NCI-H82 (cell line): ENCODE data around the gene CCDC63.

ENCODE experiments used
- DNase-seq: peaks from one replicate; lab custom pipeline; 2025; lab: John Stamatoyannopoulos, UW

CCDC63 gene

DNA sequence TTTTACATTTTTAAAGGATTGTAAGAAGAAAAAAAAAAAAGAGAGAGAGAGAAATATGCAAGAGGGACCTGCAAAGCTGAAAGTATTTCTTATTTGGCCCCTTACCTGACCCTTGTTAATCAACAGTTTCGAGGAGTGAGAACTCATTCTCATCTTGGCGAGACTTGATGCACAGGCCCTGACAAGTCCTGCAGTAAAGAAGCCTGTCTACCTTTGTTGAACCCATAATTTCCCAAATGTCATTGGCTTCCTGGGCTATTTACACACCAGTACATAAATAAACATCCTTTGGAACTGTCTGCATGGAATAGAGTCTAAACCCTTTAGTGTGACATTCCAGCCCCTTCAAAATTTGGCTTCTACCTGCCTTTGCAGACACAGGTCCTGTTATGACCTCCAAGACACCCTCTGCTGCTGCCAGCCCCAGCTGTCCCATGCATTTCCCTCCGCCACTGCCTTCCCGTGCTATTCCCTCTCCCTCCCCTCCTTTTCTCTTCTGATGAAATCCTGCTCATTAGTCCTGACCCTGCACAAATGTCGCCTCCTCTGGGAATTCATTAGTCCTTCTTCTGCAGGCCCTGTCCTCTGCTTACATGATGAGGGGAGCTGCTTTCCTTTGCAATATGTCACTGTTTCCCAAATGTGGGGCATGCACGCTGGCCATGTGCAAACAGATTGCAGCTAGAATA, 38.5 kb downstream of the CCDC63 start:
- DNase-seq = peak; percentile 75

DNA sequence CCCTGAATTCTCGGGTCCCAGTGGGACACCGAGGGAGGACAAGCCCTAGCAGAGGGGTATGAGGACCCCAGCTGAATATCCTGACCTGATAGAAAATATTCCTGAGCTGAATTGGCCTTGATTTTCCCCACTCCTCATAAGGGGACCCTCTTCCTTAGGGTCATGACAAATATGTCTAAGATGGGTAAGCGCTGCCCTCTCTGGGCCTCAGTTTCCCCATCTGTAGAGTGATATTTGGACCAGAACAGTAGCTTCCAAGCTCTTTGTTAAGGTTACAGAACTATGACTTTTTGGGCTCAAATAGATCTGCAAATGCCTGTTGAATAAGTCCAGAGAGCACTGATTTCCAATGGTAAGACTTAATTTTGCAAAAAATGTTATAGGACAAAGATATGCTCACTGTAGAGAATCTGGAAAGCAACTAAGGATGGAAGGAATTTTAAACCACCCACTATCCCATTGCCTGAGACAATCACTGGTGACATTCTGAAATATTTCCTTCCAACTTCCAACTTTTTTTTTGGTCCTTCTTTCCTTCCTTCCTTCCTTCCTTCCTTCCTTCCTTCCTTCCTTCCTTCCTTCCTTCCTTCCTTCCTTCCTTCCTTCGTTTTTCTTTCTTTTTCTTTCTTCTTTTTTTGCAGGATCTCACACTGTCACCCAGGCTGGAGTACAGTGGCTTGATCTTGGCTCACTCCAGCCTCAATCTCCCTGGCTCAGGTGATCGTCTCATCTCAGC, 41.6 kb downstream of the CCDC63 start:
- DNase-seq = no peak

DNA sequence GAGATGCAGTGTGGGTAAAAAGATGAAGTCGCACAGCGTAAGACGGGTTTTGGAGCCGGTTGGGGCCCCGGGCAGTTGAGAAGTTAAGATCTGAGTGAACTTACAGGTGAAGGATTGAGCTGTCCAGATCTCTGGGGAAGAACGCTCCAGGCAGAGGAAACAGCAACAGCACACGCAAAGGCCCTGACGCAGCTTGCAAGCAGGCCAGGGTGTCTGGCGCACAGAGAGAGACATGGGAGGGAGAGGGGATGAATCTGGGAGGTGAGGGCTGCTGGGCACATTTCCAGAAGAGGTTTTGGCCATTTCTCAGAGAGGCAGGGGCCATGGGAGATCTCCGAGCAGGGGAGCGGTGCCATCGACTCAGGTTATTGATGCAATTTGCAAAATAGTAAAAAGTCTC, 42.6 kb downstream of the CCDC63 start:
- DNase-seq = no peak

DNA sequence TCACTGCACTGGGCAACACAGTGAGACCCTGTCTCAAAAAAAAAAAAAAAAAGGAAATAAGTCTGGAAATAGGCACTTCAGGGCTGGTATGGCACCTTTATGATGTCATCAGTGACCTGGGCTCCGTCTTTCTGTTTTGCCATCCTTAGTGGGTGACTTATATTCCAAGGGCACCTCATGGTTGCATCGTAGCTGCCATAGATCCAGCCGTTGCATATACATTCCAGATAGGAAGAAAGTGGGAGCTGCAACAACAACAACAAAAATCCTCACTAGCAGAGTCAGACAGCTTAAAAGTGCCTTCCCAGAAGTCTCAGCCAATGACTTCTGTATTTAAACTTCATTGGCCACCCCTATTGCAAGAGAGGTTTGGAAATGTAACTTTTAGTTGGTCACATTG, 47.2 kb downstream of the CCDC63 start:
- no peak for DNase-seq

DNA sequence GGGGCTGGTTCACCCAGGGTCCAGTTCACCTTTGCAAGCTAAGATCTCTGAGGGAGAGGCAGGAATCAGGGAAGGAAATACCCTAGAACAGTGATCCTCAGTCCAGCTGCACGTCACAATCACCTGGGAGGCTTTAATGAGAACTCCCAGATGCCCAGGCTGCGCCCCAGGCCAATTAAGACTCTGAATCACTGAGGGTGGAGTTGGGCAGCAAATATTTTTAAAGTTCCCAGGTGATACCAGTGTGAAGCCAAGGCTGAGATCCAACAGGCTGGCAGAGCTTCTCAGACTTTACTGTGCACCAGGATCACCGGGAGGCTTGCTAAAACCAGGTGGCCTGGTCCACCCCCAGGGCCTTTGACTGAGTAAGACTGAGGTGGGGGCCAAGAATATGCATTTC, 49.8 kb downstream of the CCDC63 start:
- no peak for DNase-seq

DNA sequence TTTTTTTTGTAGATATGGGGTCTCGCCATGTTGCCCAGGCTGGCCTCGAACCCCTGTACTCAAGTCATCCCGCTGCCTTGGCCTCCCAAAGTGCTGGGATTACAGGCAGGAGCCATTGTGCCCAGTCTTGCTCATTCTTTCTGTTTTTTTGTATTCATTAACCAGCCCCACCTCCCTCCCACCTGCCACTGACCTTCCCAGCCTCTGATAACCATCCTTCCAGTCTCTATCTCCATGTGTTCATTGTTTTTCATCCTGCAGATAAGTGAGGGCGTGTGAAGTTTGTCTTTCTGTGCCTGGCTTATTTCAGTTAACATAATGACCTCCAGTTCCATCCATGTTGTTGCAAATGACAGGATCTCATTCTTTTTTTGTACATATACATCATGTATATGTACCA, 54.6 kb downstream of the CCDC63 start:
- no peak for DNase-seq

DNA sequence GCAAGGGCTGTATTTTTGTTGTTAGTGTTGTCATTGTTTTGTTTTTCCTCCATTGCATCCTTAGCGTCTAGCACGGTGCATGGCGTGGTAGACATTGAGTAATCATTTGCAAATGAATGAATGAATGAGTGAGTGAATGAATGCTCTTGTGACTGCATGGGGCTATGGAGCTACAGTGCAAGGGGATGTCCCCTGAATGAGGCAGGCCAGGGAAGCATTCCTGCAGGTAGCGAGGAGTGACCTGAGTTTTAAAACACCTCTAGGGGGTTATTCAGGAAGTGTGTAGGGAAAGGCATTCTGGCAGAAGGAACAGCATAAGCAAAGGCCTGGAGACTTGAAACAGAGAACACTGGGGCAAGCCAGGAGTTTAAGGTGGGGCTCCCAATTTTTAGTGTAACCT, 56.7 kb downstream of the CCDC63 start:
- DNase-seq = no peak

DNA sequence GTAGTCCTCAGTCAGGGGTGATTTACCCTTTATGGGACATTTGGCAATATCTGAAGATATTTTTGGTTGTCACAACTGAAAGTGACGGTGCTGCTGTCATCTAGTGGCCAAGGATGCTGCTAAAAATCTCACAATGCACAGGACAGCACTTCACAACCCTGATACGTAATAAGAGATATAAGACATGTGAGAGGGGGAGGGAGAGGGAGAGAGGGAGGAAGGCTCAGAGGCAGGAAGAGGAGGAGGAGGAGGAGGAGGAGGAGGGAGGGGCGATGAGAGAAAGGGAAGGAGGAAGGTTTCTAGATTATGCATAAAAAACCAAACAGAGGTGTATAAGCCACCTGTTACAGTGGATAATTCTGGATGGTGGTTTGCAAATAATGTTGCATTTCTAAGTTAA, 59.3 kb downstream of the CCDC63 start:
- no peak for DNase-seq

DNA sequence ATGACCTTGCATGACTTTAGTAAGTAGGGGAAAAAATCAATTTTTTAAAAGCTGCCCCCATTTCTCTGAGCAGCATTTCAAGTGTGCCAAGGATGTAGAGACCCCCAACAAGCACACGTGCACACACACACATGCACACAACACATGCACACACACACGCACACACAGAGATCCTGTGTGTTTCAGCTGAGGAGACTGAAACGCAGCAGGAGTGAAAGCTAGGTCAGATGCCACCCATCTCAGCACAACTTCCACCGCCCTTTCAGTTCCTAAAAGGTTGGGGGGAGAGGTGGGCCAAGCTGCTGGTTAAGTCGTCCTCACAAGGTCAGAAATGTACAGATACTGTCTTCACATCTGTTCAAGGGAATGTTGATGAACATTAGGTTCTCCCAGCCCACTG, 59.7 kb downstream of the CCDC63 start:
- DNase-seq = no peak

DNA sequence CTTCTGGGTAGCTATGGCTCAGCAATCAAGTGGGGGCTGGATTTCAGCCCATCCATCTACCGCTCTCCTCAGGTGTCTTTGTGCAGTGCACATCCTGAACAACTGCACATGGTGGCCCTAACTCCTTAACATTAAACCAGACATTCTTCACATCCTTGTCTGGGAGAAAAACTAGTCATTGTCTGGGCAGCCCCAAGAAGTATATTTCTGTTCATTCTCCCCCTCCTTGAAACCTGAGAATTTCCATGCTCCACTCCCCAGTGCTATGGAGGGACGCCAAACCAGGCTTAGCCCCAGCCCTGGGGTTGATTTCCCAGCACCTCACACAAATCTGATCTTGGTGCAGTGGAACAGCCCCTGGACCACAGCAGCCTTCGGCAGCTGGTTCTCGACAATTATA, 60.2 kb downstream of the CCDC63 start:
- no peak for DNase-seq

DNA sequence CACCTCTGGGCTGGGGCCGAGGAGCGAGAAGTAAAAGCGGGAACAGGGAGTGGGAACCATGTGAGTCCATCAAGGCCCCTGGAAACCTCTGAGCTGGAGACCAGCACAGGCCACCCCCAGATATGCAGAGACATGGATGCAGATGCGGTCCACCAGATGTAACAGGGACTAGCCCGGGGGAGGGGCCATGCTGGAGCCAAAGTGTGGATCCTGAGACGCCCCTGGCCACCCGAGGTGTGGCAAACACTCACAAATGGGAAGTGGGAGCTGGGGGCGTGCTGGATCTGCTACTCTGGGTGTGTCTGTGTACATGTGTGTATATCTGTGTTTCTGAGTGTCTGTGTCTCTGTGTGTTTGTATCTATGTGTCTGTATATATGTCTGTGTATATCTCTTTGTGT, 60.8 kb downstream of the CCDC63 start:
- DNase-seq = no peak

DNA sequence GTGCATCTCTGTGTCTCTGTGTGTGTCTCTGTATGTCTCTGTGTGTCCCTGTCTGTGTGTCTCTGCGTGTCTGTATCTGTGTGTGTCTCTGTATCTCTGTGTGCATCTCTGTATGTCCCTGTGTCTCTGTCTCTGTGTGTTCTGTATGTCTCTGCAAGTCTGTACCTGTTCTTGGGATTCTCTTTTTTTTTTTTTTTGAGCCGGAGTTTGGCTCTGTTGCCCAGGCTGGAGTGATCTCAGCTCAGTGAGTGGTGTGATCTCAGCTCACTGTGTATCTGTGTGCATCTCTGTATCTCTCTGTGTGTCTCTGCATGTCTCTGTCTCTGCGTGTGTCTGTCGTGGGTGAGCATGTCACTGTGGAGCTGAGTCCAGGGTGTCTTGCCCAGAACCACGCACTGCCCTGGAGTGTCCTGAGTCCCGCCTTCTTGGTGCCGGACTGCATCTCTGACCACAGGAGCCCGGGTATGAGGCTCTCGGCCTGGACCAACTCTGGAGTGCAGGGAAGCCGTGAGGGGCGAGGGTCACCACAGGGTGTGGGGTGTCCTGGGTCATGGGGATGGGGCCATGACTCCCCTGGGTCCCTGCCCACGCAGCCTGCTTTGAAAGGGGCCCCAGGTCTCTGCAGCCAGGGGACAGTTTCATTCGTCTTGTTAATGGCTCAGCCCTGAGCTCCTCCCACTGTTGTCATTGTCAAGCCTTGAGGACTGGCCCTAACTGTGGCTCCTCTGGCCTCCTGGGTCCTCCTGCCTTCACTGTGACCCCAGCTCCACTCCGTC, 61.8 kb downstream of the CCDC63 start:
- DNase-seq = no peak

DNA sequence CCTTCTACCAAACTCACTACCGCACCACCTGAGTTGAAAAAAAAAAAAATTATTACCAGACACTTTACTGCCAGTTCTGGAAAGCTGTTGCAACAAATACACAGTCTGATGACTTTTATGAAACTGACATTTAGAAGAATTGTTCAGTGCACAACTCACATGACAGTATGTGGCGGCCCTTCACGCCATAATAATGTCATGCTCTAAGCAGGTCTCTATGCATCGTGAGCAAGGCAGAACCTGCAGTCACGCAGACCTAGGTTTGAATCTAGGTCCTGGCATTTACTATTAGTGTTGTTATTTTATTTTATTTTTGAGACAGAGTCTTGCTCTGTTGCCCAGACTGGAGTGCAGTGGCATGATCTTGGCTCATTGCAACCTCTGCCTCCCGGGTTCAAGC, 65.5 kb downstream of the CCDC63 start:
- no peak for DNase-seq

DNA sequence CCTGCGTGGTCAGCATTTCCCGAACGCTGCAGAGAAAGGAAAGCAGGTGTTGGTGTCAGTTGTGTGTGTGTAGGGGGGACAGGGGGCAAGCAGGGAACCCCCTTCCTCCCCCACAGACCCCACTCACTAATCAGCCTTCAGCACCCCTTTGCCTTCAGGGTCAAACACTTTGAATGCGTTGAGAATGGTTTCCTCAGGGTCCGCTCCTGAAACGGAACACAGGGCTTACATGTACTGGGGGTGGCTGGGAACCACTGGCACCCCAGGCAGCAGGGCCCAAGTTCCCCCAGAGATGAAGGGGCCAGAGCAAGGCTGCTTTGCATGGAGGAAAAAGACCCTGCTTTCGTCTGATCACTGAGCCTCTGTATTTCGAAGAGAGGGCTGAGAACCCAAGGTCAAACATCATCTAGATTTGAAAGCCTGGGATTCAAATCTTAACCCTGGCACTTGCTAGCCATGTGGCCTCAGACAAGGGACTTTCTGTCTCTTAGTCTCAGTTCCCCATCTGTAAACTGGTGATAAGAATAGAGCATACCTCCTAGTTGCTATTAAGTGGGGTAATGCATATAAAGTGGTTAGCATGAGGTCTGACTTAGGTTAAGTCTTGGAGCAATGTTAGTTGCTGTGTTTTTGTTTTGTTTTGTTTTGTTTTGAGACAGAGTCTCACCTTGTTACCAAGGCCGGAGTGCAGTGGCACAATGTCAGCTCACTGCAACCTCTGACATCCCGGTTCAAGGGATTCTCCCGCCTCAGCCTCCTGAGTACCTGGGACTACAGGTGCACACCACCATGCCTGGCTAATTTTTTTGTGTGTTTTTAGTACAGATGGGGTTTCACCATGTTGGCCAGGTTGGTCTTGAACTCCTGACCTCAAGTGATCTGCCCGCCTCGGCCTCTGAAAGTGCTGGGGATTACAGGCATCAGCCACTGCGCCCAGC, 66.6 kb downstream of the CCDC63 start:
- no peak for DNase-seq

DNA sequence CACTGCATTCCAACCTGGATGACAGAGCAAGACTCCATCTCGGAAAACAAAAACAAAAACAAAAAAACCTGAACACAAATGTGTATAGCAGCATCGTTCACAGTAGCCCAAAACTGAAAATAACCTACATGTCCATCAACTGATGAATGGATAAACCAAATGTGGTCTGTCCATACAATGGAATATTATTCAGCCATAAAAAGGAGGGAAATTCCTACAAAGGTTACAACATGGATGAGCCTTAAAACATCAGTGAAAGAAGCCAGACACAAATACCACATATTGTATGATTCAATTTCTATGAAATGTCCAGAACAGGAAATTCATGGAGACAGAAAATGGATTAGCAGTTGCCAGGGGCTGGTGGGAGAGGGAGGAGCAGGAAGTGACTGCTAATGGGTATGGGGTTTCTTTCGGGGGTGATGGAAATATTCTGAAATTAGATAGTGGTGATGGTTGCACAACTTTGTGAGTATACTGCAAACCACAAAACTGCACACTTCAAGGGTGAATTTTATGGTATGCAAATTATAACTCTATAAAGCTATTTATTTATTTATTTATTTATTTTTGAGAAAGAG, 69.6 kb downstream of the CCDC63 start:
- DNase-seq = no peak

DNA sequence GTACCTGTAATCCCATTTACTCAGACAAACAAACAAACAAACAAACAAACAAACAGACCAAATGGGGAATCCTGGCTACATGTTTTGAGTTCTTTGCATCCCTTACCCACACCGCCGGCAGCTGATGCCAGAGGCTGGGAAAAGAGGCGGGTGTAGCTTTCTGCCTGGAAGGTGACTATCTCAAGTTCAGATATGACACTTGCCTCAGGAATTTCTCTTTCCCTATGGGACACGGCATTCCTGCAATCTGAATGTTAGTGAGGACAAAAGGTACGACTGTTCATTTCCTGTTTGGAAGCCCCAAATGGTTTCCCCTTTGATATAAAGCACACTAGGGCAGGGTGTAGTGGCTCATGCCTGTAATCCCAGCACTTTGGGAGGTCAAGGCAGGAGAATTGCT, 70.7 kb downstream of the CCDC63 start:
- no peak for DNase-seq

DNA sequence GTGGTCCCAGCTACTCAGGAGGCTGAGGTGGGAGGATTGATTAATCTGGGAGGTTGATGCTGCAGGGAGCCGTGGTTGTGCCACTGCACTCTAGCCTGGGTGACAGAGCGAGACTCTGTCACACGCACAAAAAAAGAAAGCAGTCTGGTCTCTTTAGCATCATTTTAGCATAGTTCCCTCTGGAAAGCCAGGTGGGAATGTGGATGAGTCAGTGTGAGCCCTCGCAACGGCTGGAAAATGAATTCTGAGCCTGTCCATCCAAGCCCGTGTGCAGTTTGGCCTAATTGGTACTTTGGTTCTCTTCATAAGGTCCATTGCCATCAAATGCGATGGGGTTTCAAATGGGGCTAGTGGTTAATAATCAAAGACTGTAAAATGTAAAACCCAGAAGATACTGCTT, 71.2 kb downstream of the CCDC63 start:
- DNase-seq = no peak

DNA sequence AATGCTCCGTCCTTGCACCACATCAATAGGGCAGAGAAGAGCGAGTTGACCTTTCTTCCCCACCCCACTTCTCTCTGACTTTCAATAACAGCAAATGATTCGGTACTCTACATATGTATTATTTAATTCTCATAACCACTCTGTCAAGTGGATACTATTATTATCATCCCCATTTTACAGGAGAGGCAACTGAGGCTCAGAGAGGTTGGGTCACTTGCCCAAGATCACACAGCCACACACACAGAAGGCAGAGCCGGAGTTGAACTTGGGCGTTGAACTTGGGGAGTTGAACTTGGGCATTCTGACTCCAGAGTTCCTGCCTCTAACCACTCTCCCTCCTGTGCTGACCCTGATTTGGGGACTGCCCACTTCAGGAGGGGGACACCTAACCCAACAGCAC, 72.9 kb downstream of the CCDC63 start:
- no peak for DNase-seq

DNA sequence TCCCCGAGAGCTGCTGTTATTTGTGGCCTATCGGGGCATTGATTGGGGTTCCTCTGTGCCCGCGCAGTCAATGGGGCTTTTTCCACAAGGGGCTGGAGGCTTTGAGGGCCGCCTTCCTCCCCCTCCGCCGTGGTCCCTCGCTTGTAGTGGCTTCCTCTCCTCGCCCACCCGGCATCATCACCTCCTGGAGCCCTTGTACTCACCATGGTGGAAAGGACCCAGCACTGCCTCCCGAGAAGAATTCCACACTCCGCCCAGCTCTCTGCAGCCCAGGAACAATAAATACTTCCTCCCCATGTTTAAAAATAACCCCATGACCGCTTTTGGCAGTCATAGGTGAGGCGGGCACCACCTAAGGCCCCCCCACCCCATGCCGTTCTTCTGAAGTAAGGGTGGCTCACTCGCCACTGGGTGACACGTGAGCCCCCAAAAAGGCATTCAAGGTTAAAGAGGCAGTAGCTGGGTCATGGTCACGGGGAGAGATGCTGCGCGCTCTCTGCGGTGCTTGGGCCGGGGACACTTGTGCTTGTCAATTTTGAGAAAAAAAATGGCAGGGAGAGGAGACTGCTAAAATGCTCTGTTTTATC, 73.6 kb downstream of the CCDC63 start, which contains the start of gene MYL2:
Gene MYL2 (minus strand): TSS at position 256 of the 587 bp plus-strand sequence. CDS start 50 bp downstream, at position 206.
- DNase-seq = no peak

DNA sequence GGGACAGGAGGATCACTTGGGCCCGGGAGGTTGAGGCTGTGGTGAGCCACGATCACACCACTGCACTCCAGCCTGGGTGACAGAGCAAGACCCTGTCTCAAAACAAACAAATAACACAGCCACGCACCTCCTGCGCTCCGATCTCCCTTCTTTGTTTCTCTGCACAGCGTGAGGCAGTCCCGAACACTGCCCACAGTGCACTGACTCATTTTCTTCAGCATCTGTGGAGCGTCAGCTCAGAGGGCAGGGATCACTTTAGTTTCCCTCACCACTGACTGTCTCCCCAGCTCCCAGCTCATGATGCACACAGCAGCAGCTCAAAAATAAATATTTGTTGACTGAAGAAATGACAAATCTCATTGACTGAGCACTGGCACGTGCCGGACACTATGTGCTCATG, 74.5 kb downstream of the CCDC63 start:
- DNase-seq = no peak

DNA sequence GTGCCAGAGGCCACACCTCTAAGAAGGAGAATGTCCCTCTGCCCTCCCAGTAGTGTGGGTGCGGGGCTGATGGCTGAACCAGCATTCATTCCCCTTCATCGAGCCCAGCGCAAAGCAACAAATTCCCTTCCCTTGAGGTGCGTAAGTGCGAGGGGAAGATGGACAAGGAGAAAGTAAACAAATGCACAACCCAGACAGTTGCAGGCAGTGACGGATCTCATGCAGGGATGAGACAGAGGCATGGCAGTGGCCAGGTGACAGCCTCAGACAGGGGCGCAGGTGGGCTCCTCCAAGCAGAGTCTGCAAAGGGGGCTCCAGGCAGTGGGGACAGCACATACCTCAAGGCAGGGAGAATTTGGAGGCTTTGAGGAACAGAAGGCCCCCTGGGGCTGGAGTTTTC, 75.9 kb downstream of the CCDC63 start:
- no peak for DNase-seq
